GM19395 (cell line): Measurements from ENCODE around the gene XRCC4.
"Not testable (repeated sequence)": the region's sequence is repeated elsewhere in the genome, so short reads cannot be mapped to it uniquely, and the experiment has no call there.

ENCODE experiments used
- ATAC-seq: cut with Tn5 transposase; IDR thresholded peaks from one replicate; pipeline ENCODE4 v1.9.1; 2021; ENCODE audit warnings: mild to moderate bottlenecking, moderate library complexity; ENCODE audit not compliant: unreplicated experiment

XRCC4 gene

GRCh38 chr5:83076742-83077661, at the start of gene XRCC4, which contains the start of gene TMEM167A:
Gene XRCC4 (plus strand): TSS chr5:83077547. CDS start chr5:83104920, 27,373 bp downstream.
Gene TMEM167A (minus strand): TSS chr5:83077394. CDS start chr5:83077323, 71 bp downstream.
- peak; percentile 98 for ATAC-seq

GRCh38 chr5:83029912-83030311, 47.4 kb upstream of the XRCC4 start:
- no peak for ATAC-seq

- no peak for ATAC-seq
These were observed 46.0 kb upstream of the XRCC4 start for GRCh38 chr5:83031381-83031780.

- no peak for ATAC-seq
These were observed 43.3 kb upstream of the XRCC4 start for GRCh38 chr5:83034036-83034435.

- no peak for ATAC-seq
These were observed 42.7 kb upstream of the XRCC4 start for GRCh38 chr5:83034528-83035207.

GRCh38 chr5:83035373-83036100, 41.8 kb upstream of the XRCC4 start:
- ATAC-seq = no peak

- no peak for ATAC-seq
These were observed 40.3 kb upstream of the XRCC4 start for GRCh38 chr5:83036991-83037575.

GRCh38 chr5:83038924-83039323, 38.4 kb upstream of the XRCC4 start:
- no peak for ATAC-seq

GRCh38 chr5:83042507-83042906, 34.8 kb upstream of the XRCC4 start:
- ATAC-seq = no peak

- ATAC-seq = no peak
These were observed 32.4 kb upstream of the XRCC4 start for GRCh38 chr5:83044926-83045325.

GRCh38 chr5:83048277-83048676, 29.1 kb upstream of the XRCC4 start:
- no peak for ATAC-seq

- no peak for ATAC-seq
These were observed 28.5 kb upstream of the XRCC4 start for GRCh38 chr5:83048811-83049210.

- no peak for ATAC-seq
These were observed 27.9 kb upstream of the XRCC4 start for GRCh38 chr5:83049370-83049885.

- no peak for ATAC-seq
These were observed 26.5 kb upstream of the XRCC4 start for GRCh38 chr5:83050723-83051340.

GRCh38 chr5:83055166-83055565, 22.2 kb upstream of the XRCC4 start:
- ATAC-seq = no peak

GRCh38 chr5:83058726-83059125, 18.6 kb upstream of the XRCC4 start:
- no peak for ATAC-seq

- no peak for ATAC-seq
These were observed 18.0 kb upstream of the XRCC4 start for GRCh38 chr5:83059341-83059740.

GRCh38 chr5:83066548-83067110, 10.7 kb upstream of the XRCC4 start:
- no peak for ATAC-seq

GRCh38 chr5:83067377-83067776, 10.0 kb upstream of the XRCC4 start:
- not testable (repeated sequence) for ATAC-seq
